ENCODE data around the gene GUCY1A1. TPM values are rescaled to one million over a fixed set of nuclear protein-coding genes. Genes with fewer than 3 reads are reported as not detected.
A peak's percentile ranks its signal among the peaks of the same experiment; 100 is the strongest.

Gene GUCY1A1
- total RNA-seq, 1 experiment from 2014 or later, result 9.2 TPM

DNA sequence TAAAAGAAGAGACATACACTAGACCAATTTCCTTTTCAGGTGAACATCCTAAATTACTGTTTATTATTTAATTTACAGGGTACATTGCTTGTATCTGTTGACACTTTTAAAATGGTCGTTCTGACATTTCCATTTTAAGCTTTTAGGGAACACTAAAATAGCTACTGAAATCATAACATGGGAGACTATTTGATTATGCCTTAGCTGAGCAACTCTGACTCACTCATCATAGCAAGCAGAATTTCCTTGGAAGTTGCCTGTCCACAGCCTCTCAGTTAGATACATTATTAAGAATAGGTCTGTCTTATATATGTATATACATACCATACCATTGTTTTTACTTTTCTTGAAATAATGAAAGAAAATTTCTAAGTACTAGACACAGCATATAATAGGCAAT is 114.1 kb downstream of the GUCY1A1 start:
- ChIA-PET CTCF (no interaction called here), POLR2A (ENCODE audit: unreplicated experiment) (no interaction called here)
- Histone ChIP-seq H3K79me2 (ENCODE audit: low read length) (no peaks in the 10 kb centered on the region), H3F3A (ENCODE audit: low read length, unreplicated experiment) (no peaks in the 10 kb centered on the region), H3K36me3 (ENCODE audit: low read depth, low read length) (no peaks in the 10 kb centered on the region), H3K9me3 (ENCODE audit: low read length) (no peaks in the 10 kb centered on the region), H3K27me3 (ENCODE audit: low read length) (no peaks in the 10 kb centered on the region), H3K27ac (ENCODE audit: low read length) (no peak overlapping the region), H3K9me2 (replicated peaks; ENCODE audit: low read length) (no peaks in the 10 kb centered on the region), H3K9ac (ENCODE audit: low read length) (no peak overlapping the region), H3K4me3 (ENCODE audit: low read length) (no peak overlapping the region), H4K20me1 (ENCODE audit: low read length) (no peaks in the 10 kb centered on the region), H2AFZ (ENCODE audit: low read length) (no peak overlapping the region), H3K4me2 (ENCODE audit: low read length) (no peak overlapping the region; the same call in 1 of the 2 replicates), H3K4me1 (ENCODE audit: insufficient read depth, low read length) (peaks cover 25% of the 10 kb centered on the region)
- TF ChIP-seq CTCF (conservative IDR thresholded peaks at IDR 0.05; ENCODE audit: low read depth, low read length), result no peak
- no peak for TF ChIP-seq EZH2phosphoT487 (IDR thresholded peaks at IDR 0.05; ENCODE audit: borderline replicate concordance, low read length)
- peak; percentile 79 for ATAC-seq
- DNase-seq, result peak; percentile 54
- BruUV-seq (replicated peaks), result no TSS peak
- intact Hi-C loops (cut with micrococcal nuclease), result loop anchor here (5.0 kb wide), 1 partner anchor 253 kb away; no protein-coding TSS in a partner anchor

GRCh38 chr4:155781249-155781831 is 114.7 kb downstream of the GUCY1A1 start:
- Histone ChIP-seq H2AFZ (ENCODE audit: low read length) (no peak overlapping the region), H3K79me2 (ENCODE audit: low read length) (no peaks in the 10 kb centered on the region), H3K4me3 (ENCODE audit: low read length) (no peak overlapping the region), H3K9ac (ENCODE audit: low read length) (no peak overlapping the region), H3K4me2 (ENCODE audit: low read length) (no peak overlapping the region), H3K27ac (ENCODE audit: low read length) (no peak overlapping the region), H4K20me1 (ENCODE audit: low read length) (no peaks in the 10 kb centered on the region), H3K4me1 (ENCODE audit: insufficient read depth, low read length) (peaks cover 25% of the 10 kb centered on the region), H3K36me3 (ENCODE audit: low read depth, low read length) (no peaks in the 10 kb centered on the region), H3K27me3 (ENCODE audit: low read length) (no peaks in the 10 kb centered on the region), H3F3A (ENCODE audit: low read length, unreplicated experiment) (no peaks in the 10 kb centered on the region), H3K9me3 (ENCODE audit: low read length) (no peaks in the 10 kb centered on the region), H3K9me2 (replicated peaks; ENCODE audit: low read length) (no peaks in the 10 kb centered on the region)
- ChIA-PET CTCF (no interaction called here), POLR2A (ENCODE audit: unreplicated experiment) (no interaction called here)
- intact Hi-C loops (cut with micrococcal nuclease), result loop anchor here (5.0 kb wide), 1 partner anchor 254 kb away; no protein-coding TSS in a partner anchor
- TF ChIP-seq EZH2phosphoT487 (IDR thresholded peaks at IDR 0.05; ENCODE audit: borderline replicate concordance, low read length) (no peak), CTCF (conservative IDR thresholded peaks at IDR 0.05; ENCODE audit: low read depth, low read length) (no peak), EZH2 (IDR thresholded peaks at IDR 0.05; ENCODE audit: low read length, unreplicated experiment) (no peak)
- DNase-seq (no peak), ATAC-seq (no peak)
- no TSS peak for BruUV-seq (replicated peaks)

Other genes starting within 250 kb of the GUCY1A1 start
- 3.1 and 4.4 TPM in 2 replicates for gene GUCY1B1, start 92.2 kb downstream of the GUCY1A1 start, total RNA-seq (2014; rRNA removed)
- gene ASIC5, start 199.4 kb downstream of the GUCY1A1 start, total RNA-seq (2014; rRNA removed), result not detected in 2 replicates
- gene TDO2, start 236.8 kb downstream of the GUCY1A1 start, total RNA-seq (2014; rRNA removed), result not detected in 2 replicates

Measured in PC-3 (cell line).